NB4 (cell line): ENCODE results near the gene VPS37D.

Source experiments
- CTCF ChIP-seq: IDR thresholded peaks from one replicate; pipeline ENCODE4 v1.5.1; 2012; ENCODE audit warnings: low read depth, low read length
- MAX ChIP-seq: IDR thresholded peaks from 2 replicates; pipeline ENCODE4 v1.6.1; 2011; ENCODE audit warnings: low read depth, low read length
- MYC ChIP-seq: IDR thresholded peaks from 2 replicates; pipeline ENCODE4 v1.6.1; 2011; ENCODE audit warnings: low read depth, low read length
- POLR2A ChIP-seq: IDR thresholded peaks from 2 replicates; pipeline ENCODE4 v1.6.1; 2011; ENCODE audit warnings: mild to moderate bottlenecking; ENCODE audit not compliant: insufficient read length; ENCODE audit errors: extremely low read depth

GRCh38 chr7:73671857-73672445 lies 4.3 kb downstream of the VPS37D start:
- TF ChIP-seq POLR2A = no peak
- TF ChIP-seq MAX = no peak
- no peak for TF ChIP-seq CTCF
- TF ChIP-seq MYC = no peak
